ENCODE results near the gene FAM187B.

The FAM187B gene

DNA sequence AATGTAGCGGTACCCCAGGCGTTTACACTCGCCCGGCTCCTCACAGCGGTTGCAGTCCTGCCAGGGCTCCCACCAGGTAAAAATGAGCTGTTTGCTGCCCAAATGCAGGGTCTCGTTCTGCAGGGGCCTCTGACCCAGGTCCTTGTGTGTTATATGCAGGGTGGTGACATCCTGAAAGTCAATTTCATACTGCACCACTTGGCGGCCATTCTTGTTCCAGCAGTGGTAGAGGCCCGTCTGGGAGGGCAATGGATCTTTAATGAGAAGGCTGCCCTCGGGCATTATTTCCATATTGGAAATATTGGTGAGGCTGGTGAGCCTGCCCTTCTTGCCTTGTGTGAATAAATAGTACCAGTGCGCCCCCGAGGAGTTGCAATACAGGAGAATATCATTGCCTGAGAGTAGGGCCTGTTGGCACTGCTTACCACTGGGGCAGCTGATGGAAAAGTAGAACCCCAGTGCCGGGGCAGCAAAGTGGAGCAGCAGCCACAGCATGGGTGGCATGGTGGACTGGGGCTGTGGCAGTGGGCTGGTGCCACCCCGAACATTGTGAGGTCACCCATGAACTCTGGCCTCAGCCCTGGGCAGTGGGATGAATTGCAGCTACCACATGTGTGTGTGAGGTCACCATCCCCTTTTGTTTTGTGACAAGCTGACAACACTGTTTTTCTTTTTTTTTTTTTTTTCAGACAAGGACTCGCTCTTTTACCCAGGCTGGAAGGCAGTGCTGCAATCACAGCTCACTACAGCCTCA is at the start of gene FAM187B:
TSS of gene FAM187B (minus strand) at position 563 of the 754 bp plus-strand sequence. CDS start at position 504, 59 bp downstream.
- no peak for DNase-seq

DNA sequence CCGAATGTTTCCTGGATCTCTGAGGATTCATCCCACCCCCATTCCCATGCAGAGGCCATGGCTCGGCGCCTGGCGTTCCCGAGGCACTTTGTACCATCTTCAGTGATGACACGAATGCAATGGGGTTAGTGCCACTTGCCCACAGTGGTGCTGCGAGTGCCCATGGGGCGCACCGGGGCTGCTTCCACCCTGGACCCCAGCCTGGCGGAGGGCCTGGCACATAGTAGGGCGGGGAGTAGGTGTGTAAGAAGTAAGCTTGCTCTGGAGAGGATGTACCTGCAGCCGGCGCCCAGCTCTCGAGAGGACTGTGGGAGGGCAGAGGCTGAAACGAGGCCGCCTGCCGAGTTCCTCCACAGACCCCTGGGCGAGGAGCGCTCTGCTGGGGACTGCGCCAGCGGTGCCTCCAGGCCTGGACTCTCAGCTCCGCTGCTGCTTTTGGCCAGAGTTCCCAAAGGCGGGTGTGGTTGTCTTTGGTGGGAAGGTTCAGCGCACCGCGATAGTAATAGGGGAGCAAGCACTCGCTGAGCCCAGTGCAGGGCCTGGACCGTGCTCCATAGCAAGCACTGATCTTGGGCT is 48.3 kb upstream of the FAM187B start:
- no peak for DNase-seq

DNA sequence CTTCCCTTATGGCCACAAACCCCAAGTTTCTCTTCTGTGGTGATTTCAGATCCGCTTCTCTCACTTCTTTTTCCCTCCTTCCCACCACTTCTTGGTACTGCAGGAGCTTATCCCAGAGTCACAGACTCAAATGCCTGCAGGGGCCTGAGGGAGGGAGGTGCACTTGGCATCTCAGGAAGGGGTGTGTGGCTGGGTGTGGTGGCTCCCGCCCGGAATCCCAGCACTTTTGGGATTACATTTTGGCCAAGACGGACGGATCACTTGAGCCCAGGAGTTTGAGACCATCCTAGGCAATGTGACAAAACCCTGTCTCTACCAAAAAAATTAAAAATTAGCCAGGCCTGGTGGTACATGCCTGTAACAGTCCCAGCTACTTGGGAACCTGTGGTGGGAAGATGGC is 45.8 kb upstream of the FAM187B start:
- no peak for DNase-seq

DNA sequence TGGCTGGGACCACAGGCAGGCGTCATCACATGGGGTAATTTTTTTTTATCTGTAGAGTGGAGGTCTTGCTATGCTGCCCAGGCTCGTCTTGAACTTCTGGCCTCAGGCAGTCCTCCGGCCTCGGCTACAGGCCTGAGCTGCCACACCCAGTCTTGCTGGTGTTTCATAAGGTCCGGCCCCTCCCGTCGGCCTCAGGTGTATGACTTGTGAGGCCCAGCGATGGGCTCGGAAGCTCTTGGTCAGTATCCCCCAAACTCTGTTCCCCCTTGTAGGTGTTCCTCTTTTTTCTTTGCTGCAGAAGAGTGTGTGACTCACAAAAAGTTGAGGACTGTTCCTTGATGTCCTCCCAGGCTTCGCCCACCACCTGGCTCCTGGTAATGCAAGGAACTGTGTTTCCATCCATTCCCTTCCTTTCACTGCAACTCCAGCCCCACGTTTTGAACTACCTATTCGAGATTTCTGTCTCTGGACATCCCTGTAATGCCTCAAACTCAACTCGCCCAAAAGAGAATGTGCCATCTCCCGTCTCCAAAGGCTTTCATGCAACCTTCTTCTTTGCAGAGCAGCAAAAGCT is 45.2 kb upstream of the FAM187B start:
- DNase-seq, result no peak

DNA sequence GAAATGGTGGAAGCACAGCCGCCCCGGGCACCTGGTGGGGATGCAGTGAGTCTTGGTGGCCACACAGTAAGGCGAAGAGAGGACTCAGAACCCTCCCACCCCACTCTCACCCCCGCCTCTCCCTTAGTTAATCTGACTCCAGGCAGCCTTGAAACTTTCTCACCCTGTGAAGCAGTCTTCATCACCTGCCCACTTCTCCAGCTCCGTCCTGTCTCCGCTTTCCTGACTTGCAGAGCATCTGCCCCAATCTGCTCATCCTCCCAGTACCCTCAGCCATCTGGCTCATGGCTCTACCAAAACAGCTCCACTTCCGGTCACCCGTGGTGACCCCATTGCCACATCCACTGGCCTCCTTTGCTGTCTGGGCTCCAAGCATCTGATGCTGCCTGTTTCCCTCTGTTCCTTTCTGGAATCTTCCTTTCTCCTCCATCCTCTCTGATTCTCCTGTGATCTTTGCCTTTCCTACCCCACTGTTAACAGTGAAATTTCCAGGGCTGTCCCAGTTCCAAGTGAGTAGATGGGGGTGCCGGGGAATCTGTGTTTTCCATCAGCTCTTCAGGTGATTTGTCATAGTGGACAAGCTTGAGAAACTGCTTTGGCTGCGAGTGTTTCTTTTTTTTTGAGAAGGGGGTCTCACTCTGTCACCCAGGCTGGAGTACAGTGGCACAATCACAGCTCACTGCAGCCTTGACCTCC is 44.6 kb upstream of the FAM187B start:
- DNase-seq, result no peak

DNA sequence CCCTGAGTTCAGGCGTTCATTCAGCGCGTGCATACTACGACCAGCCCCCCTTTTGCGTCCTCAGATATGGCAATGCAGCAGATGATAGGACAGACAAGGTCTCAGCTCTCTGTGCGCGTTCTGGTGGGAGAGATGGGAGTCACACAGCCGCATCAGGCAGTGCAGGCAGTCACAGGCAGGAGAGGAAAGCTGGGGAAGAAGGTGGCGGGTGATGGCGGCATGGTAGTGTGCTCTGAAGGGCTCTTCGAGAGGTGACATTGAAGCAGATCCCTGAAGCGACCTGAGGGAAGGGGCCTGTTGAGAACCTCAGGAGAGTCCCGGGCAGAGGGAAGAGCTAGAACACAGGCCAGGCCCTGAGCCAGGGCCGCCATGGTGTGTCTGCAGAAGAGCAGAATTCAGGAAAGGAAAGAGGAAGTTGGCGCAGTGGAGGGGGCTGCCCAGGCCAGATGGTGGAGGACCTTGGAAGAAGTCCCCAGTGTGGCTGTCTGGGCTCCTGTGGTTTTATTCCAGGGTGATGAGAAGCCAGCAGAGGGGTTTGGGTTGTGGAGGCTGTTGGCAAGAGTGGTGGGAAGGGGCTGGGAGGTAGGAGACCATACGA is 43.7 kb upstream of the FAM187B start:
- DNase-seq, result no peak

DNA sequence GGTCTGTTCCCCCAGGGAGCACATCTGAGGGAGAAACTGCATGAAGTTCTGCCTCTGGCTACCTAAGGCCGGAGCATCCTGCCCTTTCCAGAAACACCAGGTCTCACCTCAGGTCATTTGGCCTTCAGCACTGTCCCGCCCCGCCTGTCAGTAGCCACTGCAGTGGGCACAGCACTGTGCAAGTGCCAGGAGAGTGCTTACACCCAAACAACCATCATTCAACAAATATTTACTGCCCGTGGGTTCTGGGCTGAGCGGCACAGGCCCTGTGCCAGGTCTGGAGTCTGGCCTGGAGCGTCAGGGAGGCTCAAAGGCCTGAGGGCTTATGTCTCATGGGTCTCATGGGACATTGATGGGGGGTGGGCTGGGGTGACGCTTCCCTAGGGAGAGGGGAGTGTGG is 43.0 kb upstream of the FAM187B start:
- no peak for DNase-seq

DNA sequence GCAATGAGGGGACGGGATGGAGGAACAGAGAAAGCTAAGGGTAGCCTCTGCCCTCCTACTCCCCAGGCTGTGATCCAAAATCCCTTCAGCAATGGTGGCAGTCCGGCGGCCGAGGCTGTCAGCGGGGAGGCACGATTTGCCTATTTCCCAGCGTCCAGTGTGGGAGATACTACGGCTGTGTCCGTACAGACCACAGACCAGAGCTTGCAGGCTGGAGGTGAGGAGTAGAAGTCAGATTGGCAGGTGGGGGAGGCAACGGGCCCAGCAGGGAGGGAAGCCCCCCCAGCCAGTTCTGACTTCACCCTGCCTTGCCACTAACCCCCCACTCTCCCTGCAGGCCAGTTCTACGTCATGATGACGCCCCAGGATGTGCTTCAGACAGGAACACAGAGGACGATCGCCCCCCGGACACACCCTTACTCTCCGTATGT is 41.9 kb upstream of the FAM187B start:
- no peak for DNase-seq

DNA sequence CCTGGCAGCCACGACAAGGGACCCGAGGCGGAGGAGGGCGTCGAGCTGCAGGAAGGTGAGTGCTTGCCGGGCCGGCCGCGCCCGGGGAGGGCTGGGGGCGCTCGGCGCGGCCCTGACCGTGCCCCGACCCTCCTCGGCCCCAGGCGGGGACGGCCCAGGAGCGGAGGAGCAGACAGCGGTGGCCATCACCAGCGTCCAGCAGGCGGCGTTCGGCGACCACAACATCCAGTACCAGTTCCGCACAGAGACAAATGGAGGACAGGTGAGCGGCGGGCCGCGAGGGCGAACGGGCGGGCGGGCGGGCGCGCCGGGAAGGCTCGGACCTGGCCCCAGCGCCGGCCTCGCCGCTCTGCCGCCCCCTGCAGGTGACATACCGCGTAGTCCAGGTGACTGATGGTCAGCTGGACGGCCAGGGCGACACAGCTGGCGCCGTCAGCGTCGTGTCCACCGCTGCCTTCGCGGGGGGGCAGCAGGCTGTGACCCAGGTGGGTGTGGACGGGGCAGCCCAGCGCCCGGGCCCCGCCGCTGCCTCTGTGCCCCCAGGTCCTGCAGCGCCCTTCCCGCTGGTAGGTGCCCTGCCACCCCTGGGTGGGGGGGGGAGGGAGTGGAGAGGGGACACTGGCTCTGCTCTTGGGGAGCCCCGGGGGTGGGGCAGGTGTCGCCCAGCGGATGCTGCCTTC is 41.0 kb upstream of the FAM187B start:
- DNase-seq, result peak; percentile 77

DNA sequence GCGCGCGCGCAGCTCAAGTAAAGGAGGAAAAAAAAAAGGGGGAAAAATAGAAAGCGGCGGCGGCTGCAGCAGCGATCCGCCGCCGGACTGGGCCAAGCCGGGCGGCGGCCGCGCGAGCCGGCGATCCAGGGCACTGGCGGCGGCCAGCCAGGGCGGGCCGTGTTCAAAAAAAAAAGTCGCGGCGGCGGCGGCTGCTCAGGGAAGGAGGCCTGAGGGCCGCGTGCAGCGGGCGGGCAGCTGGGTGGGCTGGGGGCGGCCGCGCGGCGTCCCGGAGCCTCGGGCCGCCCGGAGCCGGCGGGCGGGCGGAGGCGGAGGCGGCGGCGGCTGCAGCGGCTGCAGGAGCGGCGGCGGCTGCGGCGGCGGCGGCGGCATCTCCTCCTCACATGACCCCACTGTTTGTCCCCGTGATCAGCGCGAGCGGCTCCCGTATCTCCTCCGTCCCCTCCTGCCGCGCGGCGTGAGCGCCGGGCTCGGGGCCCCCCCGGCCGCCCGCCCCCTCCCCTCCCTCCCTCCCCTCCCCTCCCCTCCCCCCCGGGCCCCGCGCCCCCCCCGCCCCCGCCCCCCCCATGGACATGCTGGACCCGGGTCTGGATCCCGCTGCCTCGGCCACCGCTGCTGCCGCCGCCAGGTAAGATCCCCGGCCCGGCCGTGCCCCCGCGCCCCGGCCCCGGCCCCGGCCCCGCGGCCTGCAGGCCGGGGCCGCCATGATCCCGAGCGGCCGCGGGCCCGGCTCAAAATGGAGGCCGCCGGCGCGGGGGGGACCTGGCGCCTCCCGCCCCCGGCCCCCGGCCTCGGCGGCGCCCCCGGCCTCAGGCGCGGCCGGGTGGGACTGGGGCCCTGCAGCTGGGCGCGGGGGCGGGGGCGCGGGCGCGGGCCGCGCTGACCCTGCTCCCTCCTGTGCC is 40.2 kb upstream of the FAM187B start, which contains the start of gene USF2:
TSS of gene USF2 (plus strand) at position 427 of the 902 bp plus-strand sequence. CDS start at position 567, 140 bp downstream.
- peak; percentile 58 for DNase-seq

DNA sequence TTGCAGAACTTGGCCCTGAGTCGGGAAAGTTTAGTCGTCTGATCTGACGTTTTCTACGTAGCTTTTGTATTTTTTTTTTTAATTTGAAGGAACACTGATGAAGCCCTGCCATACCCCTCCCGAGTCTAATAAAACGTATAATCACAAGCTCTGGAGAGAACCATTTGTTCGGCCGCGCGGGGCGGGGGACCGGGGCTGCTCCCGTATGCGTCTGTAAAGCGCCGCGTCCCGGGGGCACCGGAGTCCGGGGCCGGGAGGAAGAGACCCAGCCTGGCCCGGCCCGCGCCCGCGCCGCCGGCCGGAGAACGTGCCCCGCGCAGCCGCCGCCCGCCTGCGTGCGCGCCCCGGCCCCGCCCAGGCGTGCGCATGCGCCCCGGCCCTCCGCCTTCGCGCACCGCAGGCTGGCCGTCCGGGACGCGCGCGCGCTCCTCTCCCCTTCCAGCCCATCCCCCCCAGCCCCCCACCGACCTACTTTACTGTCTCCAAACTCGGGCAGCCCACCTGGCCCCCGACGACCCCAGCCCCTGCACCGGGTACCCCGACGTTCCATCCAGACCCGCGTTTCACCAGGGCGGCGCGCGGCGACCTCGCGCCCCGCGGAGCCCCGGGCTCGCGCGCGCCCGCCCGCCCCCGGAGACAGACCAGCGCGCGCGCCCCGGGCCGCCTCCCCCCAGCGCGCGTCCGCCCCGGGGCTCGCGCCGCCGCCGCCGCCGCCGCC is 39.4 kb upstream of the FAM187B start:
- DNase-seq, result peak; percentile 62

DNA sequence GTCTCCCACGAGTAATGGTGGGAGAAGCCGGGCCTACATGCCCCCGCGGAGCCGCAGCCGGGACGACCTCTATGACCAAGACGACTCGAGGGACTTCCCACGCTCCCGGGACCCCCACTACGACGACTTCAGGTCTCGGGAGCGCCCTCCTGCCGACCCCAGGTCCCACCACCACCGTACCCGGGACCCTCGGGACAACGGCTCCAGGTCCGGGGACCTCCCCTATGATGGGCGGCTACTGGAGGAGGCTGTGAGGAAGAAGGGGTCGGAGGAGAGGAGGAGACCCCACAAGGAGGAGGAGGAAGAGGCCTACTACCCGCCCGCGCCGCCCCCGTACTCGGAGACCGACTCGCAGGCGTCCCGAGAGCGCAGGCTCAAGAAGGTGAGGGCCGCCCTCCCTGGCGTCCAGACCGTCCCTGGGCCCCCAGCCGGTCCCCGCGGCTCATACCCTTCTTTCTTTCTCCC is 38.8 kb upstream of the FAM187B start:
- no peak for DNase-seq

DNA sequence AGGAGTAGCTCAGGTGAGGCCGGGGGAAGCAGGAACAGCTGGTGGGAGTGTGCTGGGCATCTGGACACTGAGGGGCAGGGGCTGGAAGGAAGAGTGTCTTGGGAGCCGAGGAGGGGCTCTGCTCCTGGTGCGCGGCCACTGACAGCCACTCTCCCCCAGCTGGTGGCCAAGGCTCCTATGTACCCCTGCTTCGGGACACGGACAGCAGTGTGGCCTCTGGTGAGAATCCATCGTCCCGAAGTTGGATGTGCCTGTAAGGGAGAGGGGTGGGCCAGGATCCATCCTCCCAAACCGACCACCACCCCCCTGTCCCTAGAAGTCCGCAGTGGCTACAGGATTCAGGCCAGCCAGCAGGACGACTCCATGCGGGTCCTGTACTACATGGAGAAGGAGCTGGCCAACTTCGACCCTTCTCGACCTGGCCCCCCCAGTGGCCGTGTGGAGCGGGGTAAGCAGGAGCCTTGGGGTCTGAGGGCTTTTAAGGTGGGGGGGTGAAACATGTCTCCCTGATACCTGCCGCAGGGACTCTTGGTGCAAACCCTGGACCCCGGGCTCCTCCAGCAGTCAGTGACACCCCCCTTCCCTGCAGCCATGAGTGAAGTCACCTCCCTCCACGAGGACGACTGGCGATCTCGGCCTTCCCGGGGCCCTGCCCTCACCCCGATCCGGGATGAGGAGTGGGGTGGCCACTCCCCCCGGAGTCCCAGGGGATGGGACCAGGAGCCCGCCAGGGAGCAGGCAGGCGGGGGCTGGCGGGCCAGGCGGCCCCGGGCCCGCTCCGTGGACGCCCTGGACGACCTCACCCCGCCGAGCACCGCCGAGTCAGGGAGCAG is 38.2 kb upstream of the FAM187B start:
- DNase-seq, result no peak

DNA sequence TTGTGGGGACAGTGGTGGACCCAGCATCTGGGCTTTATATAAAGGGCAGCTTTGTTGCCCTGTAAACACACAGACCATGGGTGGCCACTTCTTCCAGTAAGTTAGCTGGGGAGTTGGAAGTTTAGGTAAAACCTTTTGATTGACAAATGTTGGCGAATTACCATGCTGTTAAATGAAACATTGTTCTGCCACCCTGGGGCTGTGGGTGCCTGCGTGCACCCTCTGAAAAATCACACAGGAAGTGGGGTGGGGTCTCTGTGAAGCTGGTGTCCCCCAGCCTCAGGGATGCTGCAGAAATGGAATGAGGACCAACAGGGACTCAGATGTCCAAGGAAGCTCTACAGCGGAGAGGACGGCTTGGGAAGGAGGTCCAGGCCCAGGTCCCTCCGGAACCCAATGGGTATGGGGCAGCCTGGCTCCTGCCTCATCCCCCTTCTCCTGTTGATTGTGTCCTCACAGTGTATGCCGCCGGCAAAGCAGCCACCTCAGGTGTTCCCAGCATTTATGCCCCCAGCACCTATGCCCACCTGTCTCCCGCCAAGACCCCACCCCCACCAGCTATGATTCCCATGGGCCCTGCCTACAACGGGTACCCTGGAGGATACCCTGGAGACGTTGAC is 37.5 kb upstream of the FAM187B start:
- no peak for DNase-seq

DNA sequence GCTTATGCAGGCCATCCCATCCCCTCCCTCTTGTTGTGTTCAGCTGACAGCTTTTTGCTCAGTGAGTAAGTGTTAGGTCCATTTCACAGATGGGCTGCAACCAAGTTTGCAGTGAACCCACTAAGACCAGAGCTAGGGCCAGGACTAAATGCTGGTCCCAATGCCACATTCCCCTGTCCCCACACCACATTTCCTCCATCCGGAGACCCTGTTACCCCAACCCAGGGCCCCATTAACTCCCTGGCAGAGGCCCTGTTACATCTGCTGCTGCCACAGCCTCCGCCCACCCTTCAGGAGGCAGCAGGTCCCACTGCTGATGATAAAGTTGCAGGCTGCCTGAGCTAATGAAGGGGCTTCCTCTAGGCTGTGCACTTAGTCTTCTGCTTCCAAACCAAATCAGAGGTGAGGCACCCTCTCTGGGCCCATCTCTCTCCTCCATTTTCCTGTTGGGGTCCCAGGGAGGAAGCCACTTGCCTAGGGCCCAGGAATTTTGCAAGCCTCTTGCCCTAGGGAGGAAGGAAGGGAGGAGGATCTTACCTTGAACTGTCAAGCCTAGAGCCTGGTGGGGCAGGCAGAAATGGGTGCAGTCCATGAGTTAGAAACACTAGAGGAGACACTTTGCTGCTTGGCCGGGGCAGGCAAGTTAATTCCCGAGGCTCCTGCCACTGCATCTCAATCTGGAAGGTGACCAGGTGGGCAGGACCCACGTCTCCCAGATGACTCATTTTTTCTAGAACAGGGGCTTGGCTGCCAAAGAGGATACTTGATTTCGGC is 36.8 kb upstream of the FAM187B start:
- no peak for DNase-seq

DNA sequence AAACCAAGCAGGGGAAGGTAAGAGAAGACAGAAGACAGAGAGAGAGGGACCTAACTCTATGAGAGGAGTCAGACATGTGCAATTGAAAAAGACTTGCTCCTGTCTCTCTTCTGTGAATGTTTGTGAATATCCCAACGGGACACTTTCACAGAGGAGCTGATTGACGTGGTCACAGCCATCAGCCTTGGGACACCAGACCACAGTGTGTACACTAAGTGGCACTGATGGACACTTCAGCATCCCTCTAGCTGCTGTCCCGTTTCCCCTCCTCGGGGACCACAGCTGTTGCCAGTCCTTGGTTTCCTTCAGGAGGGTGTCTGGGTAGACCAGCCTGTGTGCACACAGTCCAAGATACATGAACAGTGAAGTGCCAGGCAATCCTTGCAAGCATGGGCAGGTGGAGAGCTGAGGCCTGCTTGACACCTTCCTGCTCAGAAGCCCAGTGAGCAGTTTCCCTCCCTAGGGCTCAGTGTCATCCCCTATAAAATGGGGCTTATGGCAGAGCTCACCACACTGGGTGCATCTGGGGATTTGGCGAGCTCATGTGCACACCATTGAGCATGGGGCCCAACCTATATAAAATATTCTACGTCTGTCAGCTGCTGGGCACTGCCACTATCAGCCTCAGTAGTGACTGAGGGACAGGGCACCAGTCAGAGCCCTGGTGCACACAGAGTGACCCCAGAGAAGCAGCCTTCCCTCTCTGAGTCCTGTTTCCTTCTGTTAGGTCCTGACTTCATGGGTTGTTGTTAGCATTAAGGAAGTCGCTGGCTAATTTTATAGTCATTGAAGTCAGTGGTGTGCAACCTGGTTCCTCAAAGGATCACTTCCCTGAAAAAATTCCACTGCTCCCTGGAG is 36.0 kb upstream of the FAM187B start:
- DNase-seq, result no peak

DNA sequence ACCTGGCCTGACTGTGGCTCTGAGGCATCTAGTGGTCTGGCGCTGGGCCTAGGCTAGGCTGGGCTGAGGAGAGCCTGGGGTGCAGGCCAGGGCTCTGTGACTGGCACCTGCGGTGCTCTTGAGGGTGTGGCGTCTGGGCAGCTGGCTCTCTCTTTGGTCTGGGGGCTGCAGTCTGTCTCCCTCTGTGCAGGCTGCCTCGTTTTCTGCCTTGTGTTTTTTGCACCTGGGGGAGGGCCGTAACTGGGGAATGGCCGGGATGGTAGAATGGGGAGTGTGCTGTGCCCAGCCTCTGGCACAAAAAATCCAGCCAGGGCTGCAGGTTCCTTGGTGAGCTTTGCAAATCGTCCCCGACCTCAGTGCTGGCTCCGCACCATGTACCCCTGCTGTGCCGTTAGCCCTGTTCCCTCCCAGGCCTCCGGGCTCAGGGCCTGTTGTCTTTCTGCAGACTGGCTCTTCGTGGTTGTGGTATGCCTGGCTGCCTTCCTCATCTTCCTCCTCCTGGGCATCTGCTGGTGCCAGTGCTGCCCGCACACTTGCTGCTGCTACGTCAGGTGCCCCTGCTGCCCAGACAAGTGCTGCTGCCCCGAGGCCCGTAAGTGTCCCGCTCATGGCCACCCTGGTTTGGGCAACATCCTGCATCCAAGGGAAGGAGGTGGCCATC is 33.7 kb upstream of the FAM187B start:
- DNase-seq, result no peak

All from CD4-positive, alpha-beta T cell treated with Interleukin-4 for 4 hours (primary cell).